Right lobe of liver (tissue), 6 donors: ENCODE data around the gene EIF4A2. TPM values are rescaled to one million over a fixed set of nuclear protein-coding genes. Genes with fewer than 3 reads are reported as not detected.
"Not testable (repeated sequence)": the region's sequence is repeated elsewhere in the genome, so short reads cannot be mapped to it uniquely, and the experiment has no call there.

ENCODE experiments used
- ATAC-seq, 4 donors: fragments of 200-7000 bp; cut with Tn5 transposase; one replicate each; pipeline ENCODE4 v1.9.1; 2020; ENCODE audit warnings: mild to moderate bottlenecking in 4 of 4, moderate library complexity in 4 of 4
- DNase-seq, 3 donors: peaks; one replicate each; pipeline ENCODE4 v3.0.0-alpha.2; 2020
- H3K27ac ChIP-seq, 3 donors: fragments of 200-600 bp; one replicate each; pipeline ENCODE4 v1.8.0; 2022
- H3K27me3 ChIP-seq, 2 donors: fragments of 200-600 bp; one replicate each; pipeline ENCODE4 v1.8.0; 2022
- H3K36me3 ChIP-seq, 4 donors: fragments of 200-600 bp; sonication (generic) in 1 of 4; one replicate each; pipeline versions ENCODE4 v1.5.1 to v1.8.0; 2017 to 2022; ENCODE audit warnings: control low read depth in 1 of 4
- H3K4me1 ChIP-seq, 4 donors: fragments of 200-600 bp; sonication (generic) in 1 of 4; one replicate each; pipeline versions ENCODE4 v1.5.1 to v1.8.0; 2017 to 2022; ENCODE audit warnings: control low read depth in 1 of 4
- H3K4me3 ChIP-seq, 3 donors: fragments of 200-600 bp; one replicate each; pipeline ENCODE4 v1.8.0; 2022
- H3K9me3 ChIP-seq, 4 donors: fragments of 200-600 bp; sonication (generic) in 1 of 4; one replicate each; pipeline versions ENCODE4 v1.5.1 to v1.8.0; 2017 to 2022; ENCODE audit warnings: control low read depth in 1 of 4
- CTCF ChIP-seq, 4 donors: fragments of 200-600 bp in 3 of 4; fragments of 450-650 bp in 1 of 4; IDR thresholded peaks; one replicate each; pipeline versions ENCODE4 v1.5.1 to v1.8.0; 2016 to 2022; ENCODE audit warnings: antibody characterized with exemption in 4 of 4, mild to moderate bottlenecking in 2 of 4
- POLR2A ChIP-seq: fragments of 450-650 bp; IDR thresholded peaks from one replicate; pipeline ENCODE4 v1.6.1; 2017; ENCODE audit warnings: antibody characterized with exemption, mild to moderate bottlenecking
- WGBS: methylation state at CpG from one replicate; pipeline ENCODE4 v1.1.6; 2018; ENCODE audit warnings: low coverage, low lambda C conversion rate; ENCODE audit not compliant: insufficient coverage; ENCODE audit errors: missing lambda C conversion rate; 5-methylcytosine and 5-hydroxymethylcytosine counted together
- intact Hi-C, 2 donors: fragments of 100-400 bp; cut with DNase I; formaldehyde crosslinking; loops; one replicate each; pipeline versions ENCODE4 v1.11.2 to v1.14.1; 2022
- total RNA-seq, 6 experiments: library from RNA; depleted of rRNA in 2 of 6; stranded (reverse); fragments of >200 nt in 2 of 6; fragmentation: NEBNext Ultra II Directional in 3 of 6; extraction: Animal tissue kit (Norgen Biotek cat#: 25700) in 3 of 6; gene quantifications; one replicate each; pipeline versions ENCODE4 v1.1.0 to v1.2.4, GENCODE V29; 2016 to 2023
- donor health status: DM: no; HTN: yes; CAD: no.
- donor health status: DM: no; HTN: no; CAD: no.
- donor health status: DM: no; HTN: no; CAD: no.
- donor health status: DM: no; HTN: yes; CAD: no.
- donor health status: DM: no; HTN: yes; CAD: no.

Gene EIF4A2
- total RNA-seq, 6 experiments from 2014 or later = 98.9 to 234 (median 131) TPM

GRCh38 chr3:186790261-186790981 lies 7.0 kb downstream of the EIF4A2 start:
- H3K27ac ChIP-seq = no peak overlapping the region
- no peak for TF ChIP-seq POLR2A
- TF ChIP-seq CTCF (IDR thresholded peaks at IDR 0.05) = no peak
- no peaks in the 10 kb centered on the region for H3K27me3 ChIP-seq
- H3K4me1 ChIP-seq = peaks cover 0 to 25% (median 6%) of the 10 kb centered on the region in 4 donors
- 47% methylated on average over 7 of the region's 8 CpGs for WGBS
- H3K4me3 ChIP-seq = no peak overlapping the region
- peak in 3 of 4 donors; percentile 26 to 54 (median 38) for ATAC-seq
- H3K36me3 ChIP-seq = peaks cover 15 to 51% (median 42%) of the 10 kb centered on the region in 4 donors
- intact Hi-C loops = no loop called here
- H3K9me3 ChIP-seq = no peaks in the 10 kb centered on the region
- DNase-seq = no peak

GRCh38 chr3:186798239-186798874 lies 15.0 kb downstream of the EIF4A2 start:
- Histone ChIP-seq H3K27ac (no peak overlapping the region), H3K36me3 (no peaks in the 10 kb centered on the region), H3K27me3 (no peaks in the 10 kb centered on the region), H3K4me1 (no peaks in the 10 kb centered on the region), H3K4me3 (no peak overlapping the region), H3K9me3 (no peaks in the 10 kb centered on the region)
- ATAC-seq (peak; percentile 29 to 56 (median 34)), DNase-seq (no peak)
- TF ChIP-seq POLR2A = no peak
- no peak for TF ChIP-seq CTCF (IDR thresholded peaks at IDR 0.05)
- WGBS = 80% methylated on average over 3 of the region's 3 CpGs
- intact Hi-C loops = no loop called here

GRCh38 chr3:186800285-186800684 lies 16.9 kb downstream of the EIF4A2 start:
- 93% methylated on average over 1 of the region's 1 CpG for WGBS
- Histone ChIP-seq H3K27ac (no peak overlapping the region), H3K27me3 (no peaks in the 10 kb centered on the region), H3K4me1 (peaks cover 0 to 1% (median 0%) of the 10 kb centered on the region in 4 donors), H3K4me3 (no peak overlapping the region), H3K36me3 (no peaks in the 10 kb centered on the region), H3K9me3 (no peaks in the 10 kb centered on the region)
- ATAC-seq (no peak), DNase-seq (no peak)
- intact Hi-C loops = no loop called here
- TF ChIP-seq POLR2A = no peak
- TF ChIP-seq CTCF (IDR thresholded peaks at IDR 0.05) = no peak

GRCh38 chr3:186802701-186803100 lies 19.3 kb downstream of the EIF4A2 start:
- no peak for TF ChIP-seq CTCF (IDR thresholded peaks at IDR 0.05)
- no peak for TF ChIP-seq POLR2A
- DNase-seq (no peak), ATAC-seq (no peak)
- Histone ChIP-seq H3K9me3 (no peaks in the 10 kb centered on the region), H3K4me3 (no peak overlapping the region), H3K27me3 (no peaks in the 10 kb centered on the region), H3K27ac (no peak overlapping the region), H3K36me3 (no peaks in the 10 kb centered on the region), H3K4me1 (peaks cover 0 to 15% (median 6%) of the 10 kb centered on the region in 4 donors)
- intact Hi-C loops = no loop called here
- WGBS = 82% methylated on average over 3 of the region's 3 CpGs

- intact Hi-C loops, H3K36me3 ChIP-seq, DNase-seq, H3K4me3 ChIP-seq, H3K27me3 ChIP-seq, H3K9me3 ChIP-seq, H3K27ac ChIP-seq, ATAC-seq: not testable (repeated sequence)
- H3K4me1 ChIP-seq = peaks cover 0 to 15% (median 6%) of the 10 kb centered on the region in 4 donors
- 100% methylated on average over 4 of the region's 4 CpGs for WGBS
Observed at GRCh38 chr3:186803447-186803846, 20.1 kb downstream of the EIF4A2 start.
